ENCODE results near the gene KCTD7. TPM values are rescaled to one million over a fixed set of nuclear protein-coding genes. Genes with fewer than 3 reads are reported as not detected.
"Not testable (repeated sequence)": the region's sequence is repeated elsewhere in the genome, so short reads cannot be mapped to it uniquely, and the experiment has no call there.

Gene KCTD7
- total RNA-seq, 3 donors from 2014 or later: 13.4 to 25.4 (median 18.0) TPM

GRCh38 chr7:66668112-66668511 lies 39.4 kb downstream of the KCTD7 start:
- no peak overlapping the region for H3K4me3 ChIP-seq
- TF ChIP-seq CTCF (IDR thresholded peaks at IDR 0.05) (no peak), POLR2AphosphoS5 (IDR thresholded peaks at IDR 0.05) (no peak), POLR2A (IDR thresholded peaks at IDR 0.05) (no peak)
- H3K9me3 ChIP-seq: no peaks in the 10 kb centered on the region
- no peaks in the 10 kb centered on the region for H3K27me3 ChIP-seq
- intact Hi-C loops (cut with DNase I; ENCODE audit: low total_unique reads): no loop called here
- no peak for DNase-seq (ENCODE audit: low spot score in 2 of 2)
- H3K4me1 ChIP-seq: no peaks in the 10 kb centered on the region
- no peaks in the 10 kb centered on the region for H3K36me3 ChIP-seq
- no peak overlapping the region for H3K27ac ChIP-seq

- H3K4me1 ChIP-seq: no peaks in the 10 kb centered on the region
- no peak overlapping the region for H3K27ac ChIP-seq
- TF ChIP-seq POLR2A (IDR thresholded peaks at IDR 0.05): no peak
- no peak for TF ChIP-seq POLR2AphosphoS5 (IDR thresholded peaks at IDR 0.05)
- TF ChIP-seq CTCF (IDR thresholded peaks at IDR 0.05): no peak
- no peaks in the 10 kb centered on the region for H3K36me3 ChIP-seq
- no peaks in the 10 kb centered on the region for H3K27me3 ChIP-seq
- intact Hi-C loops (cut with DNase I; ENCODE audit: low total_unique reads): no loop called here
- H3K9me3 ChIP-seq: no peaks in the 10 kb centered on the region
- no peak overlapping the region for H3K4me3 ChIP-seq
- no peak for DNase-seq (ENCODE audit: low spot score in 2 of 2)
Measured at GRCh38 chr7:66668677-66669076, 40.0 kb downstream of the KCTD7 start.

GRCh38 chr7:66669088-66669487 lies 40.4 kb downstream of the KCTD7 start:
- DNase-seq (ENCODE audit: low spot score in 2 of 2): no peak
- Histone ChIP-seq H3K4me1 (no peaks in the 10 kb centered on the region), H3K9me3 (no peaks in the 10 kb centered on the region), H3K27me3 (no peaks in the 10 kb centered on the region), H3K36me3 (no peaks in the 10 kb centered on the region), H3K27ac (no peak overlapping the region), H3K4me3 (no peak overlapping the region)
- intact Hi-C loops (cut with DNase I; ENCODE audit: low total_unique reads): no loop called here
- no peak for TF ChIP-seq POLR2A (IDR thresholded peaks at IDR 0.05)
- no peak for TF ChIP-seq CTCF (IDR thresholded peaks at IDR 0.05)
- no peak for TF ChIP-seq POLR2AphosphoS5 (IDR thresholded peaks at IDR 0.05)

GRCh38 chr7:66669496-66669895 lies 40.8 kb downstream of the KCTD7 start:
- Histone ChIP-seq H3K9me3 (no peaks in the 10 kb centered on the region), H3K27me3 (no peaks in the 10 kb centered on the region), H3K36me3 (no peaks in the 10 kb centered on the region), H3K4me1 (no peaks in the 10 kb centered on the region), H3K4me3 (no peak overlapping the region), H3K27ac (no peak overlapping the region)
- intact Hi-C loops (cut with DNase I; ENCODE audit: low total_unique reads): no loop called here
- DNase-seq (ENCODE audit: low spot score in 2 of 2): no peak
- TF ChIP-seq CTCF (IDR thresholded peaks at IDR 0.05) (no peak), POLR2A (IDR thresholded peaks at IDR 0.05) (no peak), POLR2AphosphoS5 (IDR thresholded peaks at IDR 0.05) (no peak)

- no peaks in the 10 kb centered on the region for H3K27me3 ChIP-seq
- TF ChIP-seq POLR2AphosphoS5 (IDR thresholded peaks at IDR 0.05) (no peak), CTCF (IDR thresholded peaks at IDR 0.05) (no peak), POLR2A (IDR thresholded peaks at IDR 0.05) (no peak)
- H3K36me3 ChIP-seq: no peaks in the 10 kb centered on the region
- intact Hi-C loops (cut with DNase I; ENCODE audit: low total_unique reads): no loop called here
- H3K4me1 ChIP-seq: no peaks in the 10 kb centered on the region
- H3K27ac ChIP-seq: no peak overlapping the region
- DNase-seq (ENCODE audit: low spot score in 2 of 2): no peak
- no peaks in the 10 kb centered on the region for H3K9me3 ChIP-seq
- no peak overlapping the region for H3K4me3 ChIP-seq
Measured at GRCh38 chr7:66671034-66671433, 42.4 kb downstream of the KCTD7 start.

DNA sequence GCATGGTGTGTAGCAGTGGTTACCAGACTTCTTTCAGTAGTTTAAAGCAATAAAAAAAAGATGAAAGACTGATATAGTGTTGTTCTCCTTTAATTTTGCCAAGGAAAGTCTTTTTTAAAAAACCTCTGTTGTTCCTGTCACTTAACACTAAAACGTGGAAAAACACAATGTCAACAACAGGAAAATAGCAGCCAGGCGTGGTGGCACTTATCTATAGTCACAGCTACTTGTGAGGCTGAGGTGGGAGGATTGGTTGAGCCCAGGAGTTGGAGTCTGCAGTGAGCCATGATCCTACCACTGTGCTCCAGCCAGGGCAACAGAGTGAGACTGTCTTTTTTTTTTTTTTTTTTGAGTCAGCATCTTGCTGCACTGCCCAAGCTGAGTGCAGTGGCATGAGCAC lies 42.8 kb downstream of the KCTD7 start:
- H3K27me3 ChIP-seq; H3K4me3 ChIP-seq; intact Hi-C loops (cut with DNase I; ENCODE audit: low total_unique reads); H3K36me3 ChIP-seq; H3K4me1 ChIP-seq; H3K9me3 ChIP-seq; DNase-seq (ENCODE audit: low spot score in 2 of 2); H3K27ac ChIP-seq: not testable (repeated sequence)

DNA sequence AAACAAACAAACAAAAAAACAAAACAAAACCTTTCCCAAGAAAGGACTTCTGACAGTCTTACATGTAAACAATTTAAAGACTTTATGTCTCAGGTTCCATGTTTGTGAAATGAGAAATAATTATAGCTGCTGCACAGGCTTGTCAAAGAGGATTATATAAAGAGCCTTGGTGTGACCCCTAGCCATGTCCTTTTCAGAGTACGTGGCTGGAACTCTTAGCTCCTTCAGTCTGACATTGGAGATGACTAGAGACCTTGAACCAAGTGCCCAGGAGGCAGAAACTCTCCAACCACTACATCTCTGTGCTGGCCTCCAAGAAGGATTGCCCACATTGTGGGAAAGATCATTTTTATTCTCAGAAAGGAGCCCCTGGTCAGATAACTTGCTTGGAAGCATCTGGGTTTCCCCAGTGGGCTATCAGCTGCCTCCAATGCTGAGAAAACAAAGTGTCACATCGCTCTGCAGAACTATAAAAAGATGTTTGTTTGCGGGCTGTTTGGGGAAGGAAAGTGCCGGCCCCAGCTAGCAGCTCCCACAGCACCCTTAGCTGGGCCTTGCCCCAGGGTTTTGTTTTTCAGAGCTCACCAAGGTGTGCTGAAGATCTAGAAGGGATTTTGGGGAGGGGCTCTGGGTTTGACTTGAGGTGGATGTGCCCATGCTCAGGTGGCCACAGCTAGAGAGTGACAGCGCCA lies 43.9 kb downstream of the KCTD7 start:
- H3K27me3 ChIP-seq; intact Hi-C loops (cut with DNase I; ENCODE audit: low total_unique reads); H3K36me3 ChIP-seq; H3K9me3 ChIP-seq; DNase-seq (ENCODE audit: low spot score in 2 of 2); H3K4me1 ChIP-seq; H3K4me3 ChIP-seq; H3K27ac ChIP-seq: not testable (repeated sequence)

DNA sequence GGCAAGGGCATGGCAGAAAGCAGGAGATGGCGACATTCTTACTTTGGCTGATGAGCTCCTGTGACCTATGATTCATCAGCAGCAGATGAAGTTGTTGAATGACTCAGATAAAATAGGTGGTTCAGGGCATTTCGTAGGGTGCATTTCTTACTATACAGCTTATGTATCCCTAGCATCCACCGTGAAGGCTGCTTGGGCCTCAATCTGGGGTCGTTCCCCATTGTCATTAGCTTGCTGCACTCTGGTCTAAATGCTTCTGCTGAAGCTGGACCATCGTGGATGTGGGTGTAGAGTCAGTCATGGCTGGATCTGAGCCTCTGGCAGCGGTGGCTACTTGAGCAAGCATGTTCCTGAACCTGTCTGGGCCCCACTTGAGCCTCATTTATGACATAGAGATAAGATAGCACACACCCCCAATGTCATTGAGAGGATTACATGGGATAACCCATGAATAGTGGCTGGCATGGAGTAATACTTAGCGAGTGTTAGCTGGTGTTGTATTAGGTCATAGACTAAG lies 44.5 kb downstream of the KCTD7 start:
- DNase-seq (ENCODE audit: low spot score in 2 of 2); H3K27ac ChIP-seq; H3K27me3 ChIP-seq; H3K4me3 ChIP-seq; intact Hi-C loops (cut with DNase I; ENCODE audit: low total_unique reads); H3K9me3 ChIP-seq; H3K4me1 ChIP-seq; H3K36me3 ChIP-seq: not testable (repeated sequence)

Measured in breast epithelium (tissue), 4 donors.